Peyer's patch (tissue), 4 donors: Measurements from ENCODE around the gene STAG1. TPM values are rescaled to one million over a fixed set of nuclear protein-coding genes. Genes with fewer than 3 reads are reported as not detected.
"Not testable (repeated sequence)": the region's sequence is repeated elsewhere in the genome, so short reads cannot be mapped to it uniquely, and the experiment has no call there.

ENCODE experiments used
- DNase-seq, 3 donors: peaks; one replicate each; pipeline ENCODE4 v3.0.0-alpha.2; 2017 to 2019
- H3K27ac ChIP-seq, 4 donors: fragments of 200-600 bp; sonication (generic); one replicate each; pipeline ENCODE4 v1.5.1; 2016 to 2019
- H3K27me3 ChIP-seq, 2 donors: fragments of 200-600 bp; sonication (generic); one replicate each; pipeline ENCODE4 v1.5.1; 2019
- H3K36me3 ChIP-seq, 3 donors: fragments of 200-600 bp; sonication (generic); one replicate each; pipeline ENCODE4 v1.5.1; 2016 to 2019
- H3K4me1 ChIP-seq, 4 donors: fragments of 200-600 bp; sonication (generic); one replicate each; pipeline ENCODE4 v1.5.1; 2016 to 2019
- H3K4me3 ChIP-seq, 4 donors: fragments of 200-600 bp; sonication (generic); 1 replicate in 3 of 4; 2 replicates in 1 of 4; pipeline ENCODE4 v1.5.1; 2016 to 2019; ENCODE audit warnings: mild to moderate bottlenecking in 1 of 4
- H3K9me3 ChIP-seq, 4 donors: fragments of 200-600 bp; sonication (generic); one replicate each; pipeline ENCODE4 v1.5.1; 2016 to 2019; ENCODE audit warnings: mild to moderate bottlenecking in 1 of 4
- CTCF ChIP-seq, 6 experiments: fragments of 450-650 bp in 4 of 6; fragments of 200-600 bp in 2 of 6; sonication (generic) in 1 of 6; IDR thresholded peaks; one replicate each; pipeline ENCODE4 v1.5.1; 2017 to 2019; ENCODE audit warnings: antibody characterized with exemption in 6 of 6, mild to moderate bottlenecking in 3 of 6, moderate library complexity in 1 of 6
- POLR2A ChIP-seq, 2 donors: fragments of 450-650 bp; IDR thresholded peaks; one replicate each; pipeline ENCODE4 v1.5.1; 2017; ENCODE audit warnings: antibody characterized with exemption in 2 of 2, mild to moderate bottlenecking in 2 of 2, moderate library complexity in 2 of 2
- total RNA-seq, 4 donors: library from RNA; depleted of rRNA; stranded (reverse); fragments of >200 nt; gene quantifications; one replicate each; pipeline ENCODE4 v1.1.0, GENCODE V29; 2016

STAG1 gene
- total RNA-seq, 4 donors from 2014 or later, result 22.6 to 91.6 (median 35.2) TPM

- no peaks in the 10 kb centered on the region for H3K9me3 ChIP-seq
- TF ChIP-seq CTCF (IDR thresholded peaks at IDR 0.05), result no peak
- no peak for TF ChIP-seq POLR2A (IDR thresholded peaks at IDR 0.05)
- H3K4me3 ChIP-seq, result no peak overlapping the region
These were observed 131.7 kb downstream of the STAG1 start for GRCh38 chr3:136620436-136620835.

GRCh38 chr3:136617969-136618525, 134.1 kb downstream of the STAG1 start:
- not testable (repeated sequence) for H3K4me1 ChIP-seq, H3K27me3 ChIP-seq, H3K9me3 ChIP-seq, H3K27ac ChIP-seq, H3K4me3 ChIP-seq, H3K36me3 ChIP-seq
- DNase-seq, result peak in 1 of 3 donors; percentile 62

More at GRCh38 chr3:136620436-136620835, 131.7 kb downstream of the STAG1 start:
- no peak overlapping the region for H3K27ac ChIP-seq
- DNase-seq, result no peak
- H3K4me1 ChIP-seq, result peaks cover 0 to 4% (median 1%) of the 10 kb centered on the region in 4 donors
- H3K36me3 ChIP-seq, result peaks cover 0 to 4% (median 0%) of the 10 kb centered on the region in 3 donors
- no peaks in the 10 kb centered on the region for H3K27me3 ChIP-seq

- Histone ChIP-seq H3K36me3 (peaks cover 0 to 4% (median 0%) of the 10 kb centered on the region in 3 donors), H3K27me3 (no peaks in the 10 kb centered on the region), H3K27ac (peak overlapping the region in 3 of 4 donors; percentile 11 to 71 (median 56)), H3K4me1 (peaks cover 0 to 4% (median 0%) of the 10 kb centered on the region in 4 donors), H3K4me3 (no peak overlapping the region), H3K9me3 (no peaks in the 10 kb centered on the region)
- TF ChIP-seq CTCF (IDR thresholded peaks at IDR 0.05) (peak in 3 of 6 experiments; percentile 2 to 56 (median 21)), POLR2A (IDR thresholded peaks at IDR 0.05) (no peak)
- DNase-seq, result no peak
These were observed 135.0 kb downstream of the STAG1 start for GRCh38 chr3:136617198-136617597.

DNA sequence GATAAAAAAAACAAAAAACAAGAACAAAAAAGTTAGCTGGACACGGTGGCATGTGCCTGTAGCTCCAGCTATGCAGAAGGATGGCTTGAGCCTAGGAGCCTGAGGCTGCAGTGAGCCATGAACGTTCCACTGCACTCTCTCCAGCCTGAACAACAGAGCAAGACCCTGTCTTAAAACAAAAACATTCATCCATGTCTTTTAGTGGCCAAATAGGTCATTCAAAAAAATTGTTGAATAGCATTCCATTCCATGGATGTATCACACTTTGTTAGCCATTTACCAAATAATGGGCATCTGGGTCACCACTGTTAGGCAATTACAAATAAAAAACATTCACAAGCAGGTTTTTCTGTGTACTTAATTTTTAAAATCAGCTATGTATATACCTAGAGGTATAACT, 139.7 kb downstream of the STAG1 start:
- H3K4me1 ChIP-seq, result peaks cover 0 to 4% (median 0%) of the 10 kb centered on the region in 4 donors
- no peak overlapping the region for H3K4me3 ChIP-seq
- H3K9me3 ChIP-seq, result no peaks in the 10 kb centered on the region
- no peak overlapping the region for H3K27ac ChIP-seq
- no peaks in the 10 kb centered on the region for H3K27me3 ChIP-seq
- no peak for DNase-seq
- no peaks in the 10 kb centered on the region for H3K36me3 ChIP-seq
- TF ChIP-seq POLR2A (IDR thresholded peaks at IDR 0.05) (no peak), CTCF (IDR thresholded peaks at IDR 0.05) (no peak)

DNA sequence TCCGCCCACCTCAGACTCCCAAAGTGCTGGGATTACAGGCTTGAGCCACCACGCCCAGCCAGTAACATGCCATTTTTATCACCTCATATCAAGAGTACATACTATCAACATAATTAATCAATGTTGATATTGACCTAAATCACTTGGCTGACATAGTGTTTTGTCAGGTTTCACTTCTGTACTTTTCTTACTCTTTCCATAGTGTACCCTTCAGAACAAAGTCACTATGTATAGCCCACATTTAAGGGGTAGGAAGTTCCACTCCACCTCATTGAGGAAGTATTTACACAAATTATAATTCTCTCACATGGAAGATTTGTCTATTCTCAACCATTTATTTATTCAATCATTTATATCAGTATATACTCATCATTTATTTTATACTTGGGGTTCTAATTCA, 145.2 kb downstream of the STAG1 start:
- Histone ChIP-seq H3K27me3 (no peaks in the 10 kb centered on the region), H3K4me1 (no peaks in the 10 kb centered on the region), H3K36me3 (peaks cover 0 to 21% (median 0%) of the 10 kb centered on the region in 3 donors), H3K27ac (no peak overlapping the region), H3K9me3 (no peaks in the 10 kb centered on the region), H3K4me3 (no peak overlapping the region)
- DNase-seq, result no peak
- TF ChIP-seq CTCF (IDR thresholded peaks at IDR 0.05) (no peak), POLR2A (IDR thresholded peaks at IDR 0.05) (no peak)

DNA sequence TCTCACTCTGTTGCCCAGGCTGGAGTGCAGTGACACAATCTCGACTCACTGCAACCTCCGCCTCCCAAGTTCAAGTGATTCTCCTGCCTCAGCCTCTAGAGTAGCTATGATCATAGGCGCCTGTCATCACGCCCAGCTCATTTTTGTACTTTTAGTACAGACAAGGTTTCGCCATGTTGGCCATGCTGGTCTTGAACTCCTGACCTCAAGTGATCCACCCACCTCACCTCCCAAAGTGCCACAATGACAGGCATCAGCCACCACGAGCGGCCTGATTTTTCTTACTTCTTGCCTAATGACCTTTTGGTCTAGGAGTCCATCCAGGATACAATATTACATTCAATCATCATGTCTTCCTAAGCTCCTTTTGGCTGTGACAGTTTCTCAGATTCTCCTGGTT, 146.0 kb downstream of the STAG1 start:
- H3K27ac ChIP-seq, H3K4me3 ChIP-seq, H3K4me1 ChIP-seq, H3K27me3 ChIP-seq, H3K9me3 ChIP-seq, DNase-seq: not testable (repeated sequence)
- H3K36me3 ChIP-seq, result peaks cover 0 to 28% (median 0%) of the 10 kb centered on the region in 3 donors

GRCh38 chr3:136604961-136605360, 147.2 kb downstream of the STAG1 start:
- no peak for DNase-seq
- Histone ChIP-seq H3K4me3 (no peak overlapping the region), H3K9me3 (no peaks in the 10 kb centered on the region), H3K27ac (no peak overlapping the region), H3K4me1 (no peaks in the 10 kb centered on the region), H3K27me3 (no peaks in the 10 kb centered on the region), H3K36me3 (peaks cover 0 to 34% (median 0%) of the 10 kb centered on the region in 3 donors)
- TF ChIP-seq POLR2A (IDR thresholded peaks at IDR 0.05) (no peak), CTCF (IDR thresholded peaks at IDR 0.05) (no peak)
